H9 (cell line): ENCODE results near the gene CERKL. TPM values are rescaled to one million over a fixed set of nuclear protein-coding genes. Genes with fewer than 3 reads are reported as not detected.

Experiments used
- DNase-seq: peaks from one replicate; pipeline ENCODE4 v3.0.0-alpha.2; 2017
- H2AFZ ChIP-seq: one replicate; pipeline ENCODE4 v1.6.1; 2013; ENCODE audit warnings: mild to moderate bottlenecking, low read length, control low read depth, moderate library complexity
- H2AK5ac ChIP-seq: 2 replicates; pipeline ENCODE4 v1.6.1; 2013; ENCODE audit warnings: low read length, control low read depth, mixed read lengths; ENCODE audit not compliant: insufficient read length
- H2BK120ac ChIP-seq: one replicate; pipeline ENCODE4 v1.6.1; 2013; ENCODE audit warnings: low read depth, mild to moderate bottlenecking, low read length, control low read depth, inconsistent platforms; ENCODE audit not compliant: poor library complexity, severe bottlenecking
- H2BK12ac ChIP-seq: 2 replicates; pipeline ENCODE4 v1.6.1; 2013; ENCODE audit warnings: low read length, control low read depth, mixed read lengths, low read depth; ENCODE audit not compliant: insufficient read length
- H2BK15ac ChIP-seq: 2 replicates; pipeline ENCODE4 v1.6.1; 2013; ENCODE audit warnings: low read depth, low read length, control low read depth
- H2BK20ac ChIP-seq: one replicate; pipeline ENCODE4 v1.6.1; 2013; ENCODE audit warnings: low read depth, mild to moderate bottlenecking, low read length, control low read depth, inconsistent platforms; ENCODE audit not compliant: poor library complexity, severe bottlenecking
- H2BK5ac ChIP-seq: 2 replicates; pipeline ENCODE4 v1.6.1; 2013; ENCODE audit warnings: low read length, control low read depth, mixed read lengths; ENCODE audit not compliant: insufficient read length
- H3K14ac ChIP-seq: 2 replicates; pipeline ENCODE4 v1.6.1; 2013; ENCODE audit warnings: low read length, control low read depth; ENCODE audit not compliant: insufficient read depth
- H3K18ac ChIP-seq: 2 replicates; pipeline ENCODE4 v1.6.1; 2013; ENCODE audit warnings: low read depth, mild to moderate bottlenecking, mixed read lengths, low read length, control low read depth; ENCODE audit not compliant: insufficient read length
- H3K23ac ChIP-seq: 2 replicates; pipeline ENCODE4 v1.6.1; 2013; ENCODE audit warnings: low read length, control low read depth, mixed read lengths, low read depth; ENCODE audit not compliant: insufficient read length
- H3K23me2 ChIP-seq: 2 replicates; pipeline ENCODE4 v1.6.1; 2013; ENCODE audit warnings: low read depth, mild to moderate bottlenecking, mixed read lengths, low read length, control low read depth; ENCODE audit not compliant: insufficient read length, poor library complexity, severe bottlenecking
- H3K27ac ChIP-seq: 2 replicates; pipeline ENCODE4 v1.5.1; 2013; ENCODE audit warnings: low read length, control low read depth, mixed read lengths, low read depth; ENCODE audit not compliant: insufficient read length
- H3K27me3 ChIP-seq: 2 replicates; pipeline ENCODE4 v1.6.1; 2013; ENCODE audit warnings: low read length, control low read depth, inconsistent platforms; ENCODE audit not compliant: insufficient read depth
- H3K4ac ChIP-seq: 2 replicates; pipeline ENCODE4 v1.6.1; 2013; ENCODE audit warnings: low read depth, mild to moderate bottlenecking, control low read depth, inconsistent platforms, low read length, moderate library complexity
- H3K4me1 ChIP-seq: 2 replicates; pipeline ENCODE4 v1.6.1; 2013; ENCODE audit warnings: low read length, control low read depth, inconsistent platforms; ENCODE audit not compliant: insufficient read depth
- H3K4me2 ChIP-seq: 2 replicates; pipeline ENCODE4 v1.6.1; 2013; ENCODE audit warnings: low read length, control low read depth, mixed read lengths; ENCODE audit not compliant: insufficient read length, insufficient read depth
- H3K56ac ChIP-seq: 2 replicates; pipeline ENCODE4 v1.6.1; 2013; ENCODE audit warnings: low read depth, mild to moderate bottlenecking, mixed read lengths, low read length, control low read depth; ENCODE audit not compliant: insufficient read length
- H3K79me1 ChIP-seq: 2 replicates; pipeline ENCODE4 v1.6.1; 2013; ENCODE audit warnings: low read depth, mild to moderate bottlenecking, moderate library complexity, low read length, control low read depth, inconsistent platforms; ENCODE audit not compliant: insufficient read depth, poor library complexity, severe bottlenecking
- H3K79me2 ChIP-seq: 2 replicates; pipeline ENCODE4 v1.6.1; 2013; ENCODE audit warnings: low read length, control low read depth, inconsistent platforms; ENCODE audit not compliant: insufficient read depth
- H3K9ac ChIP-seq: 2 replicates; pipeline ENCODE4 v1.6.1; 2013; ENCODE audit warnings: low read length, control low read depth, mixed read lengths; ENCODE audit not compliant: insufficient read length; ENCODE audit errors: extremely low read depth
- H3K9me3 ChIP-seq: one replicate; pipeline ENCODE4 v1.6.1; 2013; ENCODE audit warnings: low read depth, low read length, inconsistent platforms; ENCODE audit not compliant: control insufficient read depth
- H3T11ph ChIP-seq: one replicate; pipeline ENCODE4 v1.6.1; 2013; ENCODE audit warnings: mild to moderate bottlenecking, low read length, control low read depth, inconsistent platforms
- H4K20me1 ChIP-seq: one replicate; pipeline ENCODE4 v1.6.1; 2013; ENCODE audit not compliant: control insufficient read depth, insufficient read length, insufficient read depth
- H4K5ac ChIP-seq: 2 replicates; pipeline ENCODE4 v1.6.1; 2013; ENCODE audit warnings: low read depth, mild to moderate bottlenecking, mixed read lengths, low read length, control low read depth; ENCODE audit not compliant: insufficient read length
- H4K8ac ChIP-seq: replicated peaks from 2 replicates; pipeline ENCODE4 v1.6.1; 2013; ENCODE audit warnings: low read length, control low read depth, mixed read lengths, low read depth; ENCODE audit not compliant: insufficient read length
- H4K91ac ChIP-seq: 2 replicates; pipeline ENCODE4 v1.6.1; 2013; ENCODE audit warnings: low read depth, mild to moderate bottlenecking, moderate library complexity, mixed read lengths, low read length, control low read depth; ENCODE audit not compliant: insufficient read length
- H3K27ac Mint-ChIP-seq, 3 experiments: 2 replicates in 2 of 3; 3 replicates in 1 of 3; pipeline ENCODE4 v1.8.0; 2020 to 2021; ENCODE audit warnings: mixed read lengths in 3 of 3, mild to moderate bottlenecking in 1 of 3, moderate library complexity in 1 of 3
- H3K27me3 Mint-ChIP-seq: 2 replicates; pipeline ENCODE4 v1.8.0; 2021; ENCODE audit warnings: low read depth, mild to moderate bottlenecking, moderate library complexity, mixed read lengths
- H3K36me3 Mint-ChIP-seq, 3 experiments: 2 replicates in 2 of 3; 3 replicates in 1 of 3; pipeline ENCODE4 v1.8.0; 2020 to 2021; ENCODE audit warnings: low read depth in 3 of 3, mixed read lengths in 3 of 3; ENCODE audit not compliant: insufficient read depth in 1 of 3
- H3K4me1 Mint-ChIP-seq, 2 experiments: 2 replicates each; pipeline ENCODE4 v1.8.0; 2020; ENCODE audit warnings: mixed read lengths in 2 of 2
- H3K4me3 Mint-ChIP-seq, 2 experiments: 2 replicates in 1 of 2; 3 replicates in 1 of 2; pipeline ENCODE4 v1.8.0; 2020 to 2021; ENCODE audit warnings: mild to moderate bottlenecking in 2 of 2, mixed read lengths in 2 of 2, moderate library complexity in 1 of 2
- H3K9me3 Mint-ChIP-seq, 2 experiments: 2 replicates in 1 of 2; 3 replicates in 1 of 2; pipeline ENCODE4 v1.8.0; 2020; ENCODE audit warnings: mild to moderate bottlenecking in 2 of 2, mixed read lengths in 2 of 2, moderate library complexity in 1 of 2
- total RNA-seq: library from RNA; stranded (reverse); gene quantifications from 2 replicates; pipeline ENCODE4 v1.2.1, GENCODE V29; 2021
- TF ChIP-seq, protein P1 (sequence below): fragments of 200-600 bp; sonication (generic); conservative IDR thresholded peaks from 3 replicates; pipeline ENCODE4 v1.8.0; 2021; ENCODE audit warnings: antibody characterized with exemption, mild to moderate bottlenecking

The CERKL gene
- total RNA-seq, 1 experiment from 2014 or later: not detected

DNA sequence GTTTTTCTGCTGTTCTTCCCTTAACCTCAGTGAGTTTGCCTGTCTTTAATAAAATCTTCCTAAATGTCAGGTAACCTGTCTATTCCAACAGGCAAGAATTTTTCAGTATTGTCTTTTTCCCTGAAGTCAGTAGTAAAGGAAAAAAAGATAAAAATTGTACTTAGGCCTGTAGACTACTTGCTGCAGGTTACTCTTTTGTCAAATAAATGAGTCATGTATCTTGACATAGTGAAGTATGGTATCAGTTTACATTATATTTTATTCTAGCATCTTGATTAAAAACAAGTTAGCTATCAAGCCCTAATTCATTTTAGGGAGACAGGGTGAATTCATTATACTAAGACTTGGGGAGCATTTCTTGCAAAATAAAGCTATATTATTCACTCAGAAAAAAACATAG, 139.9 kb downstream of the CERKL start:
- TF ChIP-seq, protein P1, sequence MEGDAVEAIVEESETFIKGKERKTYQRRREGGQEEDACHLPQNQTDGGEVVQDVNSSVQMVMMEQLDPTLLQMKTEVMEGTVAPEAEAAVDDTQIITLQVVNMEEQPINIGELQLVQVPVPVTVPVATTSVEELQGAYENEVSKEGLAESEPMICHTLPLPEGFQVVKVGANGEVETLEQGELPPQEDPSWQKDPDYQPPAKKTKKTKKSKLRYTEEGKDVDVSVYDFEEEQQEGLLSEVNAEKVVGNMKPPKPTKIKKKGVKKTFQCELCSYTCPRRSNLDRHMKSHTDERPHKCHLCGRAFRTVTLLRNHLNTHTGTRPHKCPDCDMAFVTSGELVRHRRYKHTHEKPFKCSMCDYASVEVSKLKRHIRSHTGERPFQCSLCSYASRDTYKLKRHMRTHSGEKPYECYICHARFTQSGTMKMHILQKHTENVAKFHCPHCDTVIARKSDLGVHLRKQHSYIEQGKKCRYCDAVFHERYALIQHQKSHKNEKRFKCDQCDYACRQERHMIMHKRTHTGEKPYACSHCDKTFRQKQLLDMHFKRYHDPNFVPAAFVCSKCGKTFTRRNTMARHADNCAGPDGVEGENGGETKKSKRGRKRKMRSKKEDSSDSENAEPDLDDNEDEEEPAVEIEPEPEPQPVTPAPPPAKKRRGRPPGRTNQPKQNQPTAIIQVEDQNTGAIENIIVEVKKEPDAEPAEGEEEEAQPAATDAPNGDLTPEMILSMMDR: no peak
- H2BK120ac ChIP-seq: no peak overlapping the region
- H3K9ac ChIP-seq: no peak overlapping the region
- H2BK15ac ChIP-seq: no peak overlapping the region
- no peak overlapping the region for H2BK5ac ChIP-seq
- Mint-ChIP-seq H3K36me3 (no peaks in the 10 kb centered on the region), H3K9me3 (no peaks in the 10 kb centered on the region), H3K27me3 (no peaks in the 10 kb centered on the region; the same call in 1 of the 2 replicates), H3K4me1 (peaks cover 4% of the 10 kb centered on the region in 2 experiments; a peak in 2 of 4 replicates), H3K4me3 (no peak overlapping the region), H3K27ac (no peak overlapping the region)
- no peak overlapping the region for H4K5ac ChIP-seq
- no peak overlapping the region for H3K27ac ChIP-seq
- H3K18ac ChIP-seq: no peak overlapping the region
- no peaks in the 10 kb centered on the region; the same call in 1 of the 2 replicates for H3K27me3 ChIP-seq
- H3K4me1 ChIP-seq: 0 out of 2 replicates have a peak, but pooled peaks cover 2% of the 10 kb centered on the region
- no peak overlapping the region for H2AK5ac ChIP-seq
- no peaks in the 10 kb centered on the region for H4K20me1 ChIP-seq
- no peaks in the 10 kb centered on the region for H3K79me1 ChIP-seq
- H4K8ac ChIP-seq: no peak overlapping the region
- no peaks in the 10 kb centered on the region for H3K9me3 ChIP-seq
- no peak overlapping the region for H2BK12ac ChIP-seq
- H3T11ph ChIP-seq: no peak overlapping the region
- H4K91ac ChIP-seq: no peak overlapping the region
- no peak overlapping the region for H3K56ac ChIP-seq
- H3K14ac ChIP-seq: no peak overlapping the region
- H3K23me2 ChIP-seq: no peaks in the 10 kb centered on the region
- no peak overlapping the region for H3K4ac ChIP-seq
- H3K79me2 ChIP-seq: no peaks in the 10 kb centered on the region
- DNase-seq: no peak
- H3K23ac ChIP-seq: no peak overlapping the region
- H3K4me2 ChIP-seq: no peak overlapping the region
- H2AFZ ChIP-seq: no peak overlapping the region
- H2BK20ac ChIP-seq: no peak overlapping the region
